ENCODE measurements around the gene MACROD1.

The MACROD1 gene

DNA sequence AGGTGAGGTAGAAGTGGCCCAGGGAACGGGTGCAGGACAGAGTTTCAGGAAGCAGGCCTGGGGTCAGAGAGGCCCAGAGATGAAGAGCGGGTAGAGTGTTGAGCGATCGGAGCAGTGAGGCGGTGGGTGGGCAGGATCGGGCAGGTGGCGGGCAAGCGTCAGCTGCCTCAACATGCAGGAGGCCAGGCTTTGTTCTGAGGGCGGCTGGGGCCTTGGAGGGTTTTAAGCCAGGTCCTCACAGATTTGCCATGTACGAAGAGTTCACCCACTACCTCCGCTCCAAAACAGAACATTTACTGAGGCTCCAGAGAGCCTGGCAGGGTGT, 100.8 kb downstream of the MACROD1 start:
- DNase-seq (ENCODE audit: low read depth), result no peak
- H3K4me3 ChIP-seq (ENCODE audit: low read depth, low read length), result no peak overlapping the region
- TF ChIP-seq MAX (IDR thresholded peaks at IDR 0.05; ENCODE audit: low read depth, low read length) (no peak), MYC (IDR thresholded peaks at IDR 0.05; ENCODE audit: low read depth, low read length) (no peak), CTCF (IDR thresholded peaks at IDR 0.05; ENCODE audit: low read depth, low read length) (no peak), POLR2A (IDR thresholded peaks at IDR 0.05; ENCODE audit: extremely low read depth, insufficient read length) (no peak)

DNA sequence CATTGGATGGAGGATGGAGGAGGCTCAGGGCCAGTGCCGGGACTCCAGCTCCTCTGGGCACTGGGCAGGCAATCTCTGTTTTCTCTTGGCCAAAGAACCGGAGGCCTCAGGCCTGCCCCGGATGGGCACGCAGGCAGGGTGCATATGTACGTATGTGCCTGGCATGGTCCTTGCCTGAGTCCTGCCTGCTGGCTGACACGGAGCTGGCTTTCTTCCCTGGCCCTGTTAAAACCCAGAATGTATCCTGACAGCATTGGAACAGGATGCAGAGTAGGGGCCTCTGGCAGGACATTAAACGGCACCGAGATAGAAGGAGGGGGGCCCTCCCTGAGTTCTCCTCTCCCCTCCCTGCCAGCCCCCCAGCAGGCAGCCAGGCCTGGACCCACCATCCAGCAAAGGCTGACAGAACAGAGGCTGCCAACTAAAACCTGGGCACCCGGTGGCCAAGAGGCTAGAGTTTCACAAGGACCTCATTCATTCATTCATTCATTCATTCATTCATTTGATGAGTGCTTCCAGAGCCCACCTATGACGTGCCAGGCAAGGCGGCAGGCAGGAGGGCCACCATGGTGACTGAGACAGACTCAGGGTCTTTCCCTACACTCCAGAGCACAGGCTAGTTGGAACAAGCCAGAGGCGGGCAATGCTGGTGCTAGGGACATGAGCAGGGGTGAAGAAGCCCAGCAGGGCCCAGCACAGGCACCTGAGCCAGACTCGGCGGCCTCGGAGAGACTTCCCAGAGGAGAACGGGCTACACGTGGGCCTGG, 101.4 kb downstream of the MACROD1 start:
- no peak overlapping the region for H3K4me3 ChIP-seq (ENCODE audit: low read depth, low read length)
- TF ChIP-seq MAX (IDR thresholded peaks at IDR 0.05; ENCODE audit: low read depth, low read length), result no peak
- TF ChIP-seq MYC (IDR thresholded peaks at IDR 0.05; ENCODE audit: low read depth, low read length), result no peak
- TF ChIP-seq POLR2A (IDR thresholded peaks at IDR 0.05; ENCODE audit: extremely low read depth, insufficient read length), result no peak
- no peak for TF ChIP-seq CTCF (IDR thresholded peaks at IDR 0.05; ENCODE audit: low read depth, low read length)
- DNase-seq (ENCODE audit: low read depth), result no peak

- H3K4me3 ChIP-seq (ENCODE audit: low read depth, low read length), result no peak overlapping the region
- no peak for DNase-seq (ENCODE audit: low read depth)
- no peak for TF ChIP-seq CTCF (IDR thresholded peaks at IDR 0.05; ENCODE audit: low read depth, low read length)
- no peak for TF ChIP-seq MAX (IDR thresholded peaks at IDR 0.05; ENCODE audit: low read depth, low read length)
- no peak for TF ChIP-seq POLR2A (IDR thresholded peaks at IDR 0.05; ENCODE audit: extremely low read depth, insufficient read length)
- no peak for TF ChIP-seq MYC (IDR thresholded peaks at IDR 0.05; ENCODE audit: low read depth, low read length)
These were observed 102.1 kb downstream of the MACROD1 start for GRCh38 chr11:64063777-64064176.

DNA sequence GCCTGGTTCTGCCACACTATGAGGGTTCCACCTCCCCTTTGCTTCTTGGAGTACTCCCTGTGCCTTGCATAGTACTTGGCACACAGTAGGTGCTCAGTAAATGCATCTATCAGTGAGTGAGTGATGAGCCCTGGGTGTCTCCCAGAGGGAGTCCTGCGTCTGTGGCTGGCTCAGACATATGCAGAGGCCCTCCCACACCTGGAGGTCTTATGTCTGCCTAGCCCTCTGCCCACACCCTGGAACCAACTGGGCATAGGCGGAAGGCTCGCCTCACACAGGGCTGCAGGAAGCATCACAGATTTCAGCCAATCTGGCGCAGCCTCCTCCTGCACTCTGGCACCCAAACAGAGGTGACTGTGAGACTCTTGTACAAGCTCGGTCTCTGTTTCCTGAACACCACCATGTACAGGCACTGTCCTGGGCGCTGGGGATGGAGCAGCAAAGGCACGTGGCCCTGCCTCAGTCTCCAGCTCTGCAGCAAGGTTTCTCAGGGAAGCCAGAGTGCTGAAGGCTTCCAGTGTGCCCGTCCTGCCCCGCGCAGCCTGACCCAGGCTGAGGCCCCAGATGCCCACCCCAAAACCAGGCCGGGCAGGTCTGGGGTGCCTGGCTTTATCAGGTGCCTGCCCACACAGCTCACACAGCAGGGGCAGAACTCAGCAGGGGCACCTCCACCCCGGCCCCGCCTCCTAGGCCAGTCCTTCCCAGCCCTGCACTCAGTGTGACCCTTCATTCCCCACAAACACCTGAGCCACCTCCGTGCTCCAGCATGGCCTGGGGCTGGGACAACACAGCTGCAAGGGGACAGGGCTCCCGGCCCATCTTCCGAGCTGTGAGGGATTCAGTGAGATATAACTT, 103.5 kb downstream of the MACROD1 start:
- TF ChIP-seq CTCF (IDR thresholded peaks at IDR 0.05; ENCODE audit: low read depth, low read length), result no peak
- TF ChIP-seq MAX (IDR thresholded peaks at IDR 0.05; ENCODE audit: low read depth, low read length), result no peak
- TF ChIP-seq POLR2A (IDR thresholded peaks at IDR 0.05; ENCODE audit: extremely low read depth, insufficient read length), result no peak
- no peak for TF ChIP-seq MYC (IDR thresholded peaks at IDR 0.05; ENCODE audit: low read depth, low read length)
- H3K4me3 ChIP-seq (ENCODE audit: low read depth, low read length), result no peak overlapping the region
- no peak for DNase-seq (ENCODE audit: low read depth)

DNA sequence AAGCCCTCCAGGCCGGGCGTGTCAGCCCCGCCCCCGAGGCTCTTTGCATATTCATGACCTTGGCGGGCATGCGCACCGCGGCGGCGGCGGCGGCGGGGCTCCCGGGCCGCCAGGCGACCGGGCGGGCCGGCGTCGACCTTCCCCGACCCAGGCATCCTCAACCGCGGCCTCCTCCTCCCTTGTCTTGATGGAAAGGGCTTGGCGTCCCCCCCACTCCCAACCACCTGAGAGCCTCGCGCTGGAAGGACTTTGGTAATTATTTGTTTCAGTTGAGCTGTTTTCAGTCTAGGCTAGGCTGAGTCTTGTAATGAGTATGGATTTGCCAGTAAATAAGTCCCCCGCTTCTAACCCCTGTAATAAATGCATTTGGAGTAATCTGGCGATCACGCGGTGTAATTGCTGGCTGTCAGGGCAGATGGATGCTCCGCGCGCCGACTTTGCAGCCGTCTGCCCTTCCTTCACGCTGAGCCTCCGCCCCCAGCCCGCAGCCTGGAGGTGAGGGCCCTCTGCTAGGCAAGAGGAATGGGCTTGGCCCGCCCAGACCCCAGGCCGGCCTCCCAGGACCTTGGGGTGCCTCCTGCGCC, 105.0 kb downstream of the MACROD1 start:
- no peak for DNase-seq (ENCODE audit: low read depth)
- H3K4me3 ChIP-seq (ENCODE audit: low read depth, low read length), result no peak overlapping the region
- TF ChIP-seq MYC (IDR thresholded peaks at IDR 0.05; ENCODE audit: low read depth, low read length), result no peak
- no peak for TF ChIP-seq POLR2A (IDR thresholded peaks at IDR 0.05; ENCODE audit: extremely low read depth, insufficient read length)
- no peak for TF ChIP-seq MAX (IDR thresholded peaks at IDR 0.05; ENCODE audit: low read depth, low read length)
- no peak for TF ChIP-seq CTCF (IDR thresholded peaks at IDR 0.05; ENCODE audit: low read depth, low read length)
